ENCODE data around the gene NUP210.

Gene NUP210

GRCh38 chr3:13353506-13353905 lies 66.6 kb downstream of the NUP210 start:
- no peak for DNase-seq (ENCODE audit: extremely low read depth in 1 of 2, low read depth in 1 of 2)

- DNase-seq (ENCODE audit: extremely low read depth in 1 of 2, low read depth in 1 of 2), result no peak
These were observed 67.4 kb downstream of the NUP210 start for GRCh38 chr3:13352621-13353131.

GRCh38 chr3:13349823-13350222 lies 70.3 kb downstream of the NUP210 start:
- DNase-seq (ENCODE audit: extremely low read depth in 1 of 2, low read depth in 1 of 2), result no peak

- DNase-seq (ENCODE audit: extremely low read depth in 1 of 2, low read depth in 1 of 2), result no peak
These were observed 71.3 kb downstream of the NUP210 start for GRCh38 chr3:13348661-13349396.

GRCh38 chr3:13348100-13348499 lies 72.0 kb downstream of the NUP210 start:
- no peak for DNase-seq (ENCODE audit: extremely low read depth in 1 of 2, low read depth in 1 of 2)

GRCh38 chr3:13347390-13347950 lies 72.7 kb downstream of the NUP210 start:
- no peak for DNase-seq (ENCODE audit: extremely low read depth in 1 of 2, low read depth in 1 of 2)

- DNase-seq (ENCODE audit: extremely low read depth in 1 of 2, low read depth in 1 of 2), result peak; percentile 34 to 46
These were observed 73.4 kb downstream of the NUP210 start for GRCh38 chr3:13346481-13347389.

- DNase-seq (ENCODE audit: extremely low read depth in 1 of 2, low read depth in 1 of 2), result no peak
These were observed 74.3 kb downstream of the NUP210 start for GRCh38 chr3:13345772-13346171.

- no peak for DNase-seq (ENCODE audit: extremely low read depth in 1 of 2, low read depth in 1 of 2)
These were observed 74.8 kb downstream of the NUP210 start for GRCh38 chr3:13345284-13345683.

- no peak for DNase-seq (ENCODE audit: extremely low read depth in 1 of 2, low read depth in 1 of 2)
These were observed 75.5 kb downstream of the NUP210 start for GRCh38 chr3:13344663-13345062.

- DNase-seq (ENCODE audit: extremely low read depth in 1 of 2, low read depth in 1 of 2), result no peak
These were observed 76.5 kb downstream of the NUP210 start for GRCh38 chr3:13343601-13344000.

- DNase-seq (ENCODE audit: extremely low read depth in 1 of 2, low read depth in 1 of 2), result no peak
These were observed 78.8 kb downstream of the NUP210 start for GRCh38 chr3:13341229-13341905.

- no peak for DNase-seq (ENCODE audit: extremely low read depth in 1 of 2, low read depth in 1 of 2)
These were observed 80.3 kb downstream of the NUP210 start for GRCh38 chr3:13339833-13340232.

- DNase-seq (ENCODE audit: extremely low read depth in 1 of 2, low read depth in 1 of 2), result no peak
These were observed 81.1 kb downstream of the NUP210 start for GRCh38 chr3:13338996-13339395.

GRCh38 chr3:13338231-13338630 lies 81.9 kb downstream of the NUP210 start:
- DNase-seq (ENCODE audit: extremely low read depth in 1 of 2, low read depth in 1 of 2), result no peak

GRCh38 chr3:13336592-13336991 lies 83.5 kb downstream of the NUP210 start:
- DNase-seq (ENCODE audit: extremely low read depth in 1 of 2, low read depth in 1 of 2), result no peak

- DNase-seq (ENCODE audit: extremely low read depth in 1 of 2, low read depth in 1 of 2), result no peak
These were observed 84.6 kb downstream of the NUP210 start for GRCh38 chr3:13335503-13335902.

GRCh38 chr3:13335059-13335458 lies 85.1 kb downstream of the NUP210 start:
- DNase-seq (ENCODE audit: extremely low read depth in 1 of 2, low read depth in 1 of 2), result no peak

GRCh38 chr3:13333236-13333897 lies 86.8 kb downstream of the NUP210 start:
- no peak for DNase-seq (ENCODE audit: extremely low read depth in 1 of 2, low read depth in 1 of 2)

GRCh38 chr3:13332740-13333139 lies 87.4 kb downstream of the NUP210 start:
- no peak for DNase-seq (ENCODE audit: extremely low read depth in 1 of 2, low read depth in 1 of 2)

All from activated CD8-positive, alpha-beta memory T cell treated with anti-CD3 and anti-CD28 coated beads for 1 hour (primary cell).